Testis (tissue), 3 donors: ENCODE measurements around the gene TSPAN13. TPM values are rescaled to one million over a fixed set of nuclear protein-coding genes. Genes with fewer than 3 reads are reported as not detected.

Source experiments
- DNase-seq: peaks from one replicate; pipeline ENCODE4 v3.0.0-alpha.2; 2019
- H3K27ac ChIP-seq, 2 donors: fragments of 200-600 bp; sonication (generic); one replicate each; pipeline ENCODE4 v1.5.1; 2019
- H3K27me3 ChIP-seq: fragments of 200-600 bp; sonication (generic); one replicate; pipeline ENCODE4 v1.5.1; 2019
- H3K36me3 ChIP-seq: fragments of 200-600 bp; sonication (generic); one replicate; pipeline ENCODE4 v1.5.1; 2017; ENCODE audit warnings: low read depth; ENCODE audit errors: missing control alignments
- H3K4me1 ChIP-seq: fragments of 200-600 bp; sonication (generic); one replicate; pipeline ENCODE4 v1.5.1; 2019
- H3K4me3 ChIP-seq, 2 donors: fragments of 200-600 bp; sonication (generic); one replicate each; pipeline ENCODE4 v1.5.1; 2017 to 2019
- H3K9me3 ChIP-seq: fragments of 200-600 bp; sonication (generic); one replicate; pipeline ENCODE4 v1.5.1; 2017
- CTCF ChIP-seq, 3 experiments: fragments of 450-650 bp in 2 of 3; fragments of 200-600 bp in 1 of 3; sonication (generic) in 1 of 3; IDR thresholded peaks; one replicate each; pipeline ENCODE4 v1.5.1; 2016 to 2019; ENCODE audit warnings: antibody characterized with exemption in 3 of 3, mild to moderate bottlenecking in 2 of 3, moderate library complexity in 1 of 3
- POLR2A ChIP-seq: fragments of 450-650 bp; IDR thresholded peaks from one replicate; pipeline ENCODE4 v1.6.1; 2017; ENCODE audit warnings: antibody characterized with exemption, mild to moderate bottlenecking, moderate library complexity
- WGBS, 2 donors: methylation state at CpG; one replicate each; pipeline ENCODE4 v1.1.5; 2018; 5-methylcytosine and 5-hydroxymethylcytosine counted together
- intact Hi-C: fragments of 100-400 bp; cut with DNase I; formaldehyde crosslinking; loops from one replicate; pipeline ENCODE4 v1.15.1; 2023; ENCODE audit warnings: low total_unique reads
- polyA plus RNA-seq: library from polyadenylated mRNA; stranded (reverse); fragments of 350-450 nt; fragmentation: Illumina TruSeq; extraction: RNeasy Lipid Tissue Mini Kit (QIAGEN cat#74804); gene quantifications from one replicate; pipeline ENCODE4 v1.2.3, GENCODE V29; 2014; ENCODE audit warnings: low read depth, low replicate concordance; ENCODE audit not compliant: insufficient read depth
- total RNA-seq, 2 donors: library from RNA; depleted of rRNA; stranded (reverse); fragments of >200 nt; gene quantifications; one replicate each; pipeline ENCODE4 v1.2.3, GENCODE V29; 2016

The TSPAN13 gene
- total and polyA plus RNA-seq, 3 donors from 2014 or later, result 10.0 to 13.0 (median 10.6) TPM

- TF ChIP-seq POLR2A, result no peak
- intact Hi-C loops, result no loop called here
- H3K27me3 ChIP-seq, result no peaks in the 10 kb centered on the region
- H3K27ac ChIP-seq, result no peak overlapping the region
- WGBS, 2 donors, result 92 to 95% methylated on average over 5 of the region's 5 CpGs
- no peaks in the 10 kb centered on the region for H3K9me3 ChIP-seq
- no peak overlapping the region for H3K4me3 ChIP-seq
- peaks cover 9% of the 10 kb centered on the region for H3K4me1 ChIP-seq
- H3K36me3 ChIP-seq, result no peaks in the 10 kb centered on the region
- no peak for DNase-seq
Measured at GRCh38 chr7:16738011-16738688, 15.4 kb upstream of the TSPAN13 start.

GRCh38 chr7:16739863-16740622 is 13.5 kb upstream of the TSPAN13 start:
- DNase-seq, result peak; percentile 72
- H3K27me3 ChIP-seq, result no peaks in the 10 kb centered on the region
- no peak for TF ChIP-seq POLR2A
- no peak for TF ChIP-seq CTCF (IDR thresholded peaks at IDR 0.05)
- no peaks in the 10 kb centered on the region for H3K36me3 ChIP-seq
- no peaks in the 10 kb centered on the region for H3K9me3 ChIP-seq
- H3K4me1 ChIP-seq, result peaks cover 12% of the 10 kb centered on the region
- 44 to 60% methylated on average over 6 of the region's 6 CpGs for WGBS, 2 donors
- peak overlapping the region; percentile 62 to 75 for H3K27ac ChIP-seq
- H3K4me3 ChIP-seq, result no peak overlapping the region
- intact Hi-C loops, result no loop called here

- no peaks in the 10 kb centered on the region for H3K36me3 ChIP-seq
- no peaks in the 10 kb centered on the region for H3K27me3 ChIP-seq
- intact Hi-C loops, result no loop called here
- H3K4me1 ChIP-seq, result peaks cover 12% of the 10 kb centered on the region
- H3K27ac ChIP-seq, result peak overlapping the region; percentile 62 to 75
- TF ChIP-seq CTCF (IDR thresholded peaks at IDR 0.05), result no peak
- no peak for TF ChIP-seq POLR2A
- DNase-seq, result no peak
- no peaks in the 10 kb centered on the region for H3K9me3 ChIP-seq
- H3K4me3 ChIP-seq, result no peak overlapping the region
- 32 to 57% methylated on average over 3 of the region's 3 CpGs for WGBS, 2 donors
Measured at GRCh38 chr7:16740623-16740953, 13.0 kb upstream of the TSPAN13 start.

- Histone ChIP-seq H3K36me3 (no peaks in the 10 kb centered on the region), H3K4me3 (no peak overlapping the region), H3K27ac (peak overlapping the region in 1 of 2 donors; percentile 75), H3K9me3 (no peaks in the 10 kb centered on the region), H3K27me3 (no peaks in the 10 kb centered on the region), H3K4me1 (peaks cover 12% of the 10 kb centered on the region)
- TF ChIP-seq CTCF (IDR thresholded peaks at IDR 0.05) (no peak), POLR2A (no peak)
- no peak for DNase-seq
- WGBS, 2 donors, result 60 to 69% methylated on average over 1 of the region's 1 CpG
- intact Hi-C loops, result no loop called here
Measured at GRCh38 chr7:16740996-16741395, 12.6 kb upstream of the TSPAN13 start.

- Histone ChIP-seq H3K36me3 (no peaks in the 10 kb centered on the region), H3K9me3 (no peaks in the 10 kb centered on the region), H3K27me3 (no peaks in the 10 kb centered on the region), H3K27ac (no peak overlapping the region), H3K4me3 (no peak overlapping the region), H3K4me1 (peaks cover 12% of the 10 kb centered on the region)
- WGBS, 2 donors, result 92 to 96% methylated on average over 1 of the region's 1 CpG
- no peak for TF ChIP-seq POLR2A
- no peak for TF ChIP-seq CTCF (IDR thresholded peaks at IDR 0.05)
- intact Hi-C loops, result no loop called here
- no peak for DNase-seq
Measured at GRCh38 chr7:16741676-16742075, 11.9 kb upstream of the TSPAN13 start.
